K562 (cell line): ENCODE results near the gene RNF126. TPM values are rescaled to one million over a fixed set of nuclear protein-coding genes. Genes with fewer than 3 reads are reported as not detected.

ENCODE experiments used
- CBX1 ChIP-seq: sonication (generic); IDR thresholded peaks from 2 replicates; pipeline ENCODE4 v1.6.1; 2016; ENCODE audit warnings: antibody characterized with exemption, low read depth, mild to moderate bottlenecking
- CREB1 ChIP-seq, 2 experiments: sonication (generic) in 1 of 2; formaldehyde crosslinking in 1 of 2; IDR thresholded peaks; 2 replicates each; pipeline versions ENCODE4 v1.6.1 to v1.8.0; 2012 to 2022; ENCODE audit warnings: inconsistent platforms in 1 of 2, mild to moderate bottlenecking in 1 of 2, missing genetic modification reagents in 1 of 2, moderate library complexity in 1 of 2
- CXXC5 ChIP-seq: fragments of 250-450 bp; sonication (Bioruptor Pico); IDR thresholded peaks from 2 replicates; pipeline ENCODE4 v1.8.0; 2022; ENCODE audit warnings: inconsistent platforms, mild to moderate bottlenecking, moderate library complexity
- JUN ChIP-seq, 2 experiments: sonication (generic) in 1 of 2; formaldehyde crosslinking in 1 of 2; IDR thresholded peaks; 2 replicates each; pipeline versions ENCODE4 v1.6.1 to v1.8.0; 2012 to 2022; ENCODE audit warnings: borderline replicate concordance in 2 of 2, mild to moderate bottlenecking in 2 of 2, improper control_type of control experiment in 1 of 2, low read depth in 1 of 2, low read length in 1 of 2, missing genetic modification reagents in 1 of 2
- POLR2AphosphoS5 ChIP-seq: IDR thresholded peaks from 2 replicates; pipeline ENCODE4 v1.6.1; 2011; ENCODE audit warnings: mild to moderate bottlenecking, low read depth, low read length, moderate library complexity; ENCODE audit not compliant: control insufficient read depth, insufficient read depth
- RBFOX2 ChIP-seq: fragments of 200-400 bp; formaldehyde crosslinking; IDR thresholded peaks from 2 replicates; pipeline ENCODE4 v1.6.1; 2017; ENCODE audit warnings: low read depth, mild to moderate bottlenecking, low read length, moderate library complexity
- YY1 ChIP-seq, 3 experiments: IDR thresholded peaks; 2 replicates each; pipeline ENCODE4 v1.6.1; 2011; ENCODE audit warnings: low read length in 2 of 3, mild to moderate bottlenecking in 2 of 3, moderate library complexity in 2 of 3, borderline replicate concordance in 1 of 3, control low read depth in 1 of 3, low read depth in 1 of 3; ENCODE audit not compliant: insufficient read depth in 3 of 3, insufficient replicate concordance in 2 of 3, control insufficient read depth in 1 of 3, insufficient read length in 1 of 3; ENCODE audit errors: extremely low read depth in 1 of 3
- polyA plus RNA-seq, 8 experiments: library from polyadenylated mRNA; depleted of rRNA in 4 of 8; stranded (reverse) in 5 of 8; unstranded in 3 of 8; fragments of >200 nt; fragmentation: Nextera tagmentation in 2 of 8; fragmentation: Illumina TruSeq in 1 of 8; extraction: Ambion mirVana in 2 of 8; extraction: Trizol in 1 of 8; gene quantifications; 2 replicates each; pipeline versions ENCODE4 v1.2.1 to v1.2.3, GENCODE V29; 2011 to 2014; ENCODE audit warnings: inconsistent platforms in 1 of 8, missing spikeins in 1 of 8
- total RNA-seq, 7 experiments: library from RNA; depleted of rRNA in 6 of 7; stranded (reverse); fragments of >200 nt in 6 of 7; fragmentation: Illumina TruSeq in 2 of 7; extraction: Trizol in 2 of 7; gene quantifications; 2 replicates each; pipeline versions ENCODE4 v1.2.1 to v1.2.3, GENCODE V29; 2011 to 2021; ENCODE audit warnings: low replicate concordance in 1 of 7
- TF ChIP-seq, protein P1 (sequence below): sonication (generic); formaldehyde crosslinking; IDR thresholded peaks from 2 replicates; pipeline ENCODE4 v1.8.0; 2022; ENCODE audit warnings: mild to moderate bottlenecking, missing genetic modification reagents, borderline replicate concordance
- TF ChIP-seq, protein P2 (sequence below): fragments of 250-450 bp; sonication (Bioruptor Pico); IDR thresholded peaks from 2 replicates; pipeline ENCODE4 v1.4.0; 2020; ENCODE audit warnings: mild to moderate bottlenecking
- TF ChIP-seq, protein P3 (sequence below): conservative IDR thresholded peaks from 2 replicates; pipeline ENCODE4 v1.6.1; 2011; ENCODE audit warnings: low read depth, mild to moderate bottlenecking, low read length; ENCODE audit not compliant: control insufficient read depth

Gene RNF126
- total and polyA plus RNA-seq, 9 of the 15 experiments (the other 6 are each of a cell fraction or from before 2014, with no cell fraction given): 0.27 to 101 (median 12.3) TPM

DNA sequence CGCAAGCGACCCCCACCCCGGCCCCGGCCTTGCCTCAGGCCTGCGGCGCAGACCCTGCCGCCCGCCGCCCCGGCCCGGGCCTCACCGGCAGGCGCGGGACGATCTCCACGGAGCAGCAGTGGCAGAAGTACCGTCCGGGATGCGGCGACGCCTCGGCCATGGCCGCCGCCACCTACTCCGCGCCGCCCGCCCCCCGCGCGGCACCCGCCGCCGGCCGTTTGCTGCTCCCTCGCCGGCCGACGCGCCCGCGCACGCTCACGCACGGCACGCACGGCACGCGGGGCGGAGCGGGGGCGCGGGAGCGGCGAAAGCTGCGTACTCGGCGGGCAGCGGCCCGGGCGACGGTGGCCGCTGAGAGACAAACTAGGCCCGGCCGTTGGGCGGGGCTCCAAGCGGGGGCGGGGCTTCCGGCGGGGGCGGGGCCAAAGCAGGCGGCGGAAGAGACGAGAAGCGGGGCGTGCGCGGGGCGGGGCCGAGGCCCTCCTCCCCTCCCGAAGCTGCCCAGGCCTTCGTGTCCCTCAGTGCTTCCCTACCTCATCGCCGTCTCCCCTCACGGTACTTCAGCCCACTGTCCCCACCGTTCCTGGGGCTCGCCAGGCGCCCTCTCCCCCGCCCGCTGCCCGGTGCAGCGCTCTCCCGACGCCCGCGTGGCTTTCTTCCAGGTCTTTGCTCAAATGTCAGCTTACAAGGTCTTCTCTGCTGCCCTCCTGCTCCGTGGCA is at the start of gene RNF126 (continued):
- TF ChIP-seq, protein P1, sequence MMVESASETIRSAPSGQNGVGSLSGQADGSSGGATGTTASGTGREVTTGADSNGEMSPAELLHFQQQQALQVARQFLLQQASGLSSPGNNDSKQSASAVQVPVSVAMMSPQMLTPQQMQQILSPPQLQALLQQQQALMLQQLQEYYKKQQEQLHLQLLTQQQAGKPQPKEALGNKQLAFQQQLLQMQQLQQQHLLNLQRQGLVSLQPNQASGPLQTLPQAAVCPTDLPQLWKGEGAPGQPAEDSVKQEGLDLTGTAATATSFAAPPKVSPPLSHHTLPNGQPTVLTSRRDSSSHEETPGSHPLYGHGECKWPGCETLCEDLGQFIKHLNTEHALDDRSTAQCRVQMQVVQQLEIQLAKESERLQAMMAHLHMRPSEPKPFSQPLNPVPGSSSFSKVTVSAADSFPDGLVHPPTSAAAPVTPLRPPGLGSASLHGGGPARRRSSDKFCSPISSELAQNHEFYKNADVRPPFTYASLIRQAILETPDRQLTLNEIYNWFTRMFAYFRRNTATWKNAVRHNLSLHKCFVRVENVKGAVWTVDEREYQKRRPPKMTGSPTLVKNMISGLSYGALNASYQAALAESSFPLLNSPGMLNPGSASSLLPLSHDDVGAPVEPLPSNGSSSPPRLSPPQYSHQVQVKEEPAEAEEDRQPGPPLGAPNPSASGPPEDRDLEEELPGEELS (CRISPR knock-in tag): 0 out of 2 replicates have a peak, but pooled peaks have one; percentile 35
- TF ChIP-seq JUN (IDR thresholded peaks at IDR 0.05; ENCODE audit: borderline replicate concordance, low read depth, low read length) (0 out of 2 replicates have a peak, but pooled peaks have one; percentile 30), JUN (CRISPR knock-in tag; IDR thresholded peaks at IDR 0.05; ENCODE audit: borderline replicate concordance) (no peak), CBX1 (peak; percentile 66; the same call in 1 of the 2 replicates), YY1 (IDR thresholded peaks at IDR 0.05; ENCODE audit: borderline replicate concordance in 1 of 3, control insufficient read depth in 1 of 3, extremely low read depth in 1 of 3, insufficient read depth in 3 of 3, insufficient read length in 1 of 3, insufficient replicate concordance in 2 of 3, low read depth in 1 of 3, low read length in 2 of 3) (peak; percentile 49 to 78 (median 77)), POLR2AphosphoS5 (0 out of 2 replicates have a peak, but pooled peaks have one; percentile 18), CXXC5 (CRISPR knock-in tag) (peak; percentile 99), CREB1 (IDR thresholded peaks at IDR 0.05) (peak; percentile 53; the same call in 1 of the 2 replicates), CREB1 (CRISPR knock-in tag; IDR thresholded peaks at IDR 0.05) (no peak), RBFOX2 (peak; percentile 58; the same call in 1 of the 2 replicates)
- TF ChIP-seq, protein P2, sequence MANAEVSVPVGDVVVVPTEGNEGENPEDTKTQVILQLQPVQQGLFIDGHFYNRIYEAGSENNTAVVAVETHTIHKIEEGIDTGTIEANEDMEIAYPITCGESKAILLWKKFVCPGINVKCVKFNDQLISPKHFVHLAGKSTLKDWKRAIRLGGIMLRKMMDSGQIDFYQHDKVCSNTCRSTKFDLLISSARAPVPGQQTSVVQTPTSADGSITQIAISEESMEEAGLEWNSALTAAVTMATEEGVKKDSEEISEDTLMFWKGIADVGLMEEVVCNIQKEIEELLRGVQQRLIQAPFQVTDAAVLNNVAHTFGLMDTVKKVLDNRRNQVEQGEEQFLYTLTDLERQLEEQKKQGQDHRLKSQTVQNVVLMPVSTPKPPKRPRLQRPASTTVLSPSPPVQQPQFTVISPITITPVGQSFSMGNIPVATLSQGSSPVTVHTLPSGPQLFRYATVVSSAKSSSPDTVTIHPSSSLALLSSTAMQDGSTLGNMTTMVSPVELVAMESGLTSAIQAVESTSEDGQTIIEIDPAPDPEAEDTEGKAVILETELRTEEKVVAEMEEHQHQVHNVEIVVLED: peak; percentile 99
- TF ChIP-seq, protein P3, sequence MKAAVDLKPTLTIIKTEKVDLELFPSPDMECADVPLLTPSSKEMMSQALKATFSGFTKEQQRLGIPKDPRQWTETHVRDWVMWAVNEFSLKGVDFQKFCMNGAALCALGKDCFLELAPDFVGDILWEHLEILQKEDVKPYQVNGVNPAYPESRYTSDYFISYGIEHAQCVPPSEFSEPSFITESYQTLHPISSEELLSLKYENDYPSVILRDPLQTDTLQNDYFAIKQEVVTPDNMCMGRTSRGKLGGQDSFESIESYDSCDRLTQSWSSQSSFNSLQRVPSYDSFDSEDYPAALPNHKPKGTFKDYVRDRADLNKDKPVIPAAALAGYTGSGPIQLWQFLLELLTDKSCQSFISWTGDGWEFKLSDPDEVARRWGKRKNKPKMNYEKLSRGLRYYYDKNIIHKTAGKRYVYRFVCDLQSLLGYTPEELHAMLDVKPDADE: peak; percentile 44; the same call in 1 of the 2 replicates
- TF ChIP-seq, all 486 proteins: peak for 85
